K562 (cell line): ENCODE measurements around the gene NAA15. TPM values are rescaled to one million over a fixed set of nuclear protein-coding genes. Genes with fewer than 3 reads are reported as not detected.

Experiments
- MAFK ChIP-seq: IDR thresholded peaks from 2 replicates; pipeline ENCODE4 v1.6.1; 2011; ENCODE audit warnings: low read length, improper control_type of control experiment
- MCM5 ChIP-seq: fragments of 450-650 bp; IDR thresholded peaks from 2 replicates; pipeline ENCODE4 v1.6.1; 2016; ENCODE audit warnings: low read depth
- NFE2 ChIP-seq: IDR thresholded peaks from 2 replicates; pipeline ENCODE4 v1.6.1; 2014; ENCODE audit warnings: antibody characterized with exemption, low read depth
- SP2 ChIP-seq: IDR thresholded peaks from 2 replicates; pipeline ENCODE4 v1.6.1; 2011; ENCODE audit warnings: mild to moderate bottlenecking, low read depth, low read length, moderate library complexity; ENCODE audit not compliant: poor library complexity, severe bottlenecking; ENCODE audit errors: extremely low read depth
- TCF7 ChIP-seq: sonication (generic); IDR thresholded peaks from 2 replicates; pipeline ENCODE4 v1.6.1; 2016; ENCODE audit warnings: antibody characterized with exemption, borderline replicate concordance
- TEAD2 ChIP-seq: fragments of 450-650 bp; IDR thresholded peaks from 2 replicates; pipeline ENCODE4 v1.6.1; 2016; ENCODE audit warnings: missing genetic modification characterization, control low read depth, missing compliant biosample characterization
- U2AF1 ChIP-seq: fragments of 200-400 bp; formaldehyde crosslinking; optimal IDR thresholded peaks from 2 replicates; pipeline ENCODE3; 2017; ENCODE audit warnings: mild to moderate bottlenecking, low read depth, low read length, moderate library complexity
- XRCC3 ChIP-seq: fragments of 450-650 bp; IDR thresholded peaks from 2 replicates; pipeline ENCODE4 v1.6.1; 2017; ENCODE audit warnings: mild to moderate bottlenecking, moderate library complexity
- ZC3H4 ChIP-seq: sonication (generic); formaldehyde crosslinking; IDR thresholded peaks from 2 replicates; pipeline ENCODE4 v1.9.0; 2021; ENCODE audit warnings: missing genetic modification reagents, borderline replicate concordance
- ZKSCAN1 ChIP-seq: fragments of 150-350 bp; IDR thresholded peaks from 2 replicates; pipeline ENCODE4 v1.6.1; 2016; ENCODE audit warnings: low read depth, low read length
- ZNF212 ChIP-seq: fragments of 450-650 bp; formaldehyde crosslinking; IDR thresholded peaks from 2 replicates; pipeline ENCODE4 v1.4.0; 2020; ENCODE audit warnings: mild to moderate bottlenecking
- ZNF444 ChIP-seq: fragments of 250-450 bp; sonication (Bioruptor Pico); IDR thresholded peaks from 2 replicates; pipeline ENCODE4 v1.4.0; 2020; ENCODE audit warnings: mild to moderate bottlenecking, moderate library complexity
- polyA plus RNA-seq, 8 experiments: library from polyadenylated mRNA; depleted of rRNA in 4 of 8; stranded (reverse) in 5 of 8; unstranded in 3 of 8; fragments of >200 nt; fragmentation: Nextera tagmentation in 2 of 8; fragmentation: Illumina TruSeq in 1 of 8; extraction: Ambion mirVana in 2 of 8; extraction: Trizol in 1 of 8; gene quantifications; 2 replicates each; pipeline versions ENCODE4 v1.2.1 to v1.2.3, GENCODE V29; 2011 to 2014; ENCODE audit warnings: inconsistent platforms in 1 of 8, missing spikeins in 1 of 8
- total RNA-seq, 7 experiments: library from RNA; depleted of rRNA in 6 of 7; stranded (reverse); fragments of >200 nt in 6 of 7; fragmentation: Illumina TruSeq in 2 of 7; extraction: Trizol in 2 of 7; gene quantifications; 2 replicates each; pipeline versions ENCODE4 v1.2.1 to v1.2.3, GENCODE V29; 2011 to 2021; ENCODE audit warnings: low replicate concordance in 1 of 7
- TF ChIP-seq, protein P1 (sequence below): sonication (generic); formaldehyde crosslinking; IDR thresholded peaks from 2 replicates; pipeline ENCODE4 v1.8.0; 2022; ENCODE audit warnings: missing genetic modification reagents, mild to moderate bottlenecking, moderate library complexity, borderline replicate concordance
- TF ChIP-seq, protein P2 (sequence below): sonication (generic); IDR thresholded peaks from 2 replicates; pipeline ENCODE4 v1.6.1; 2016
- TF ChIP-seq, protein P3 (sequence below): sonication (generic); formaldehyde crosslinking; IDR thresholded peaks from 2 replicates; pipeline ENCODE4 v1.8.0; 2022; ENCODE audit warnings: mild to moderate bottlenecking, missing genetic modification reagents
- TF ChIP-seq, protein P4 (sequence below): fragments of 250-450 bp; sonication (Bioruptor Pico); IDR thresholded peaks from 2 replicates; pipeline ENCODE4 v1.4.0; 2020

The NAA15 gene
- total and polyA plus RNA-seq, 9 of the 15 experiments (the other 6 are each of a cell fraction or from before 2014, with no cell fraction given) = 37.8 to 117 (median 63.2) TPM

DNA sequence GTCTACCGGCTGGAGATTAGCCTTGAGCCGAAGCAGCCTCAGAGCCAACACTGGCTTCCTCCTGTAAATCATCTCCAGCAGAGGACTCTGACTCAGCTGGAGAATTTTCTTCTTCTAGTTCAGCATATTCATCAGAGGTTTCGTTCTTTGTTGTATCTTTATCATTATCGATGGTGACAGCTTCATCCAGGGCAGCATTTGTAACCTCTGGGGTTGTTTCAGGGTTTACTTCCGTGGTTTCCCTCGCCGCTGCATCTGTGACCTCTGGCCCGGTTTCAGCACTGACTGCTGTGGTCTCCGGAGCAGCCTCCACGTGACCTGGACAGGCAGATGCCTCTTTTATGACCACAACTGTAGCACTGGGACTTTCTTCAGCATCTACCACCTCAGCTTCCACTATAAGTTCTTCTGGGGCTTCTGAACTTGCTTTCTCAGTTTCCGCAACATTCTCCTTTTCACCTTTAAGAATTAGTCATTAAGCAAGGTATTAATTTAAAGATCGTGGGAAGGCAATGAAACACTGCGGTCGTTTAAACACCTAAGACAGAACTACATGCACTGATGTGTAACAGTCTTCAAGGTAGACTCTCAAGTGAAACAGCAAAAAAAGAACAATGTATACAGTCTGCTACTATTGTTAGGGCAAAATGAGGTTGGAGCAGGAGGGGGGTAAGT lies 34.6 kb upstream of the NAA15 start (continued):
- TF ChIP-seq ZNF212 (no peak), ZKSCAN1 (no peak), NFE2 (peak; percentile 49), MCM5 (no peak), ZC3H4 (CRISPR knock-in tag) (no peak), XRCC3 (no peak), MAFK (peak; percentile 25; the same call in 1 of the 2 replicates), U2AF1 (no peak), TCF7 (no peak), ZNF444 (no peak), SP2 (no peak), TEAD2 (no peak)
- TF ChIP-seq, protein P1, sequence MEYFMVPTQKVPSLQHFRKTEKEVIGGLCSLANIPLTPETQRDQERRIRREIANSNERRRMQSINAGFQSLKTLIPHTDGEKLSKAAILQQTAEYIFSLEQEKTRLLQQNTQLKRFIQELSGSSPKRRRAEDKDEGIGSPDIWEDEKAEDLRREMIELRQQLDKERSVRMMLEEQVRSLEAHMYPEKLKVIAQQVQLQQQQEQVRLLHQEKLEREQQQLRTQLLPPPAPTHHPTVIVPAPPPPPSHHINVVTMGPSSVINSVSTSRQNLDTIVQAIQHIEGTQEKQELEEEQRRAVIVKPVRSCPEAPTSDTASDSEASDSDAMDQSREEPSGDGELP (CRISPR knock-in tag) = peak; percentile 79
- TF ChIP-seq, protein P2, sequence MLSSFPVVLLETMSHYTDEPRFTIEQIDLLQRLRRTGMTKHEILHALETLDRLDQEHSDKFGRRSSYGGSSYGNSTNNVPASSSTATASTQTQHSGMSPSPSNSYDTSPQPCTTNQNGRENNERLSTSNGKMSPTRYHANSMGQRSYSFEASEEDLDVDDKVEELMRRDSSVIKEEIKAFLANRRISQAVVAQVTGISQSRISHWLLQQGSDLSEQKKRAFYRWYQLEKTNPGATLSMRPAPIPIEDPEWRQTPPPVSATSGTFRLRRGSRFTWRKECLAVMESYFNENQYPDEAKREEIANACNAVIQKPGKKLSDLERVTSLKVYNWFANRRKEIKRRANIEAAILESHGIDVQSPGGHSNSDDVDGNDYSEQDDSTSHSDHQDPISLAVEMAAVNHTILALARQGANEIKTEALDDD = peak; percentile 41; the same call in 1 of the 2 replicates
- TF ChIP-seq, protein P3, sequence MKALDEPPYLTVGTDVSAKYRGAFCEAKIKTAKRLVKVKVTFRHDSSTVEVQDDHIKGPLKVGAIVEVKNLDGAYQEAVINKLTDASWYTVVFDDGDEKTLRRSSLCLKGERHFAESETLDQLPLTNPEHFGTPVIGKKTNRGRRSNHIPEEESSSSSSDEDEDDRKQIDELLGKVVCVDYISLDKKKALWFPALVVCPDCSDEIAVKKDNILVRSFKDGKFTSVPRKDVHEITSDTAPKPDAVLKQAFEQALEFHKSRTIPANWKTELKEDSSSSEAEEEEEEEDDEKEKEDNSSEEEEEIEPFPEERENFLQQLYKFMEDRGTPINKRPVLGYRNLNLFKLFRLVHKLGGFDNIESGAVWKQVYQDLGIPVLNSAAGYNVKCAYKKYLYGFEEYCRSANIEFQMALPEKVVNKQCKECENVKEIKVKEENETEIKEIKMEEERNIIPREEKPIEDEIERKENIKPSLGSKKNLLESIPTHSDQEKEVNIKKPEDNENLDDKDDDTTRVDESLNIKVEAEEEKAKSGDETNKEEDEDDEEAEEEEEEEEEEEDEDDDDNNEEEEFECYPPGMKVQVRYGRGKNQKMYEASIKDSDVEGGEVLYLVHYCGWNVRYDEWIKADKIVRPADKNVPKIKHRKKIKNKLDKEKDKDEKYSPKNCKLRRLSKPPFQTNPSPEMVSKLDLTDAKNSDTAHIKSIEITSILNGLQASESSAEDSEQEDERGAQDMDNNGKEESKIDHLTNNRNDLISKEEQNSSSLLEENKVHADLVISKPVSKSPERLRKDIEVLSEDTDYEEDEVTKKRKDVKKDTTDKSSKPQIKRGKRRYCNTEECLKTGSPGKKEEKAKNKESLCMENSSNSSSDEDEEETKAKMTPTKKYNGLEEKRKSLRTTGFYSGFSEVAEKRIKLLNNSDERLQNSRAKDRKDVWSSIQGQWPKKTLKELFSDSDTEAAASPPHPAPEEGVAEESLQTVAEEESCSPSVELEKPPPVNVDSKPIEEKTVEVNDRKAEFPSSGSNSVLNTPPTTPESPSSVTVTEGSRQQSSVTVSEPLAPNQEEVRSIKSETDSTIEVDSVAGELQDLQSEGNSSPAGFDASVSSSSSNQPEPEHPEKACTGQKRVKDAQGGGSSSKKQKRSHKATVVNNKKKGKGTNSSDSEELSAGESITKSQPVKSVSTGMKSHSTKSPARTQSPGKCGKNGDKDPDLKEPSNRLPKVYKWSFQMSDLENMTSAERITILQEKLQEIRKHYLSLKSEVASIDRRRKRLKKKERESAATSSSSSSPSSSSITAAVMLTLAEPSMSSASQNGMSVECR = no peak
- TF ChIP-seq, protein P4, sequence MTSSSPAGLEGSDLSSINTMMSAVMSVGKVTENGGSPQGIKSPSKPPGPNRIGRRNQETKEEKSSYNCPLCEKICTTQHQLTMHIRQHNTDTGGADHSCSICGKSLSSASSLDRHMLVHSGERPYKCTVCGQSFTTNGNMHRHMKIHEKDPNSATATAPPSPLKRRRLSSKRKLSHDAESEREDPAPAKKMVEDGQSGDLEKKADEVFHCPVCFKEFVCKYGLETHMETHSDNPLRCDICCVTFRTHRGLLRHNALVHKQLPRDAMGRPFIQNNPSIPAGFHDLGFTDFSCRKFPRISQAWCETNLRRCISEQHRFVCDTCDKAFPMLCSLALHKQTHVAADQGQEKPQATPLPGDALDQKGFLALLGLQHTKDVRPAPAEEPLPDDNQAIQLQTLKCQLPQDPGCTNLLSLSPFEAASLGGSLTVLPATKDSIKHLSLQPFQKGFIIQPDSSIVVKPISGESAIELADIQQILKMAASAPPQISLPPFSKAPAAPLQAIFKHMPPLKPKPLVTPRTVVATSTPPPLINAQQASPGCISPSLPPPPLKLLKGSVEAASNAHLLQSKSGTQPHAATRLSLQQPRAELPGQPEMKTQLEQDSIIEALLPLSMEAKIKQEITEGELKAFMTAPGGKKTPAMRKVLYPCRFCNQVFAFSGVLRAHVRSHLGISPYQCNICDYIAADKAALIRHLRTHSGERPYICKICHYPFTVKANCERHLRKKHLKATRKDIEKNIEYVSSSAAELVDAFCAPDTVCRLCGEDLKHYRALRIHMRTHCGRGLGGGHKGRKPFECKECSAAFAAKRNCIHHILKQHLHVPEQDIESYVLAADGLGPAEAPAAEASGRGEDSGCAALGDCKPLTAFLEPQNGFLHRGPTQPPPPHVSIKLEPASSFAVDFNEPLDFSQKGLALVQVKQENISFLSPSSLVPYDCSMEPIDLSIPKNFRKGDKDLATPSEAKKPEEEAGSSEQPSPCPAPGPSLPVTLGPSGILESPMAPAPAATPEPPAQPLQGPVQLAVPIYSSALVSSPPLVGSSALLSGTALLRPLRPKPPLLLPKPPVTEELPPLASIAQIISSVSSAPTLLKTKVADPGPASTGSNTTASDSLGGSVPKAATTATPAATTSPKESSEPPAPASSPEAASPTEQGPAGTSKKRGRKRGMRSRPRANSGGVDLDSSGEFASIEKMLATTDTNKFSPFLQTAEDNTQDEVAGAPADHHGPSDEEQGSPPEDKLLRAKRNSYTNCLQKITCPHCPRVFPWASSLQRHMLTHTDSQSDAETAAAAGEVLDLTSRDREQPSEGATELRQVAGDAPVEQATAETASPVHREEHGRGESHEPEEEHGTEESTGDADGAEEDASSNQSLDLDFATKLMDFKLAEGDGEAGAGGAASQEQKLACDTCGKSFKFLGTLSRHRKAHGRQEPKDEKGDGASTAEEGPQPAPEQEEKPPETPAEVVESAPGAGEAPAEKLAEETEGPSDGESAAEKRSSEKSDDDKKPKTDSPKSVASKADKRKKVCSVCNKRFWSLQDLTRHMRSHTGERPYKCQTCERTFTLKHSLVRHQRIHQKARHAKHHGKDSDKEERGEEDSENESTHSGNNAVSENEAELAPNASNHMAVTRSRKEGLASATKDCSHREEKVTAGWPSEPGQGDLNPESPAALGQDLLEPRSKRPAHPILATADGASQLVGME (CRISPR knock-in tag) = no peak
